ENCODE data around the gene MEF2D.
A peak's percentile ranks its signal among the peaks of the same experiment; 100 is the strongest.

The MEF2D gene

GRCh38 chr1:156428746-156429288 lies 71.8 kb downstream of the MEF2D start:
- no peak for DNase-seq (ENCODE audit: low spot score)

- no peak for DNase-seq (ENCODE audit: low spot score)
Measured at GRCh38 chr1:156427957-156428356, 72.6 kb downstream of the MEF2D start.

- no peak for DNase-seq (ENCODE audit: low spot score)
Measured at GRCh38 chr1:156425943-156426342, 74.6 kb downstream of the MEF2D start.

GRCh38 chr1:156424806-156425432 lies 75.7 kb downstream of the MEF2D start:
- DNase-seq (ENCODE audit: low spot score) = no peak

GRCh38 chr1:156423422-156424352 lies 76.9 kb downstream of the MEF2D start:
- no peak for DNase-seq (ENCODE audit: low spot score)

GRCh38 chr1:156422602-156423091 lies 77.9 kb downstream of the MEF2D start:
- DNase-seq (ENCODE audit: low spot score) = no peak

- DNase-seq (ENCODE audit: low spot score) = no peak
Measured at GRCh38 chr1:156421939-156422601, 78.5 kb downstream of the MEF2D start.

GRCh38 chr1:156421062-156421938 lies 79.3 kb downstream of the MEF2D start:
- DNase-seq (ENCODE audit: low spot score) = peak; percentile 91

- DNase-seq (ENCODE audit: low spot score) = no peak
Measured at GRCh38 chr1:156420205-156421061, 80.1 kb downstream of the MEF2D start.

GRCh38 chr1:156419854-156420204 lies 80.7 kb downstream of the MEF2D start:
- no peak for DNase-seq (ENCODE audit: low spot score)

- DNase-seq (ENCODE audit: low spot score) = no peak
Measured at GRCh38 chr1:156418416-156419070, 82.0 kb downstream of the MEF2D start.

- no peak for DNase-seq (ENCODE audit: low spot score)
Measured at GRCh38 chr1:156417401-156418020, 83.1 kb downstream of the MEF2D start.

GRCh38 chr1:156416993-156417392 lies 83.6 kb downstream of the MEF2D start:
- DNase-seq (ENCODE audit: low spot score) = no peak

- no peak for DNase-seq (ENCODE audit: low spot score)
Measured at GRCh38 chr1:156414461-156415064, 86.0 kb downstream of the MEF2D start.

All from pons (tissue), 1 donor.